B cell (primary cell): ENCODE results near the gene SEMA3F. TPM values are rescaled to one million over a fixed set of nuclear protein-coding genes. Genes with fewer than 3 reads are reported as not detected.

ENCODE experiments used
- ATAC-seq: fragments of 200-7000 bp; cut with Tn5 transposase; one replicate; pipeline ENCODE4 v1.10.0; 2021; ENCODE audit warnings: low read depth, mild to moderate bottlenecking, moderate number of reproducible peaks, moderate library complexity
- CTCF ChIA-PET: fragments of 350-600 bp; sonication (Branson Sonifier 250); formaldehyde crosslinking; loops from one replicate; lab custom pipeline; 2021; ENCODE audit warnings: antibody characterized with exemption, inconsistent platforms; lab: Charles Lee
- POLR2A ChIA-PET: fragments of 350-600 bp; sonication (Branson Sonifier 250); formaldehyde crosslinking; loops from one replicate; lab custom pipeline; 2021; ENCODE audit warnings: antibody characterized with exemption; lab: Charles Lee
- DNase-seq: peaks from one replicate; pipeline ENCODE4 v3.0.0; 2013
- H2AFZ ChIP-seq: 2 replicates; pipeline ENCODE4 v1.6.1; 2012; ENCODE audit warnings: mild to moderate bottlenecking, low read depth, low read length; ENCODE audit not compliant: insufficient read depth, poor library complexity, severe bottlenecking
- H3K27ac ChIP-seq, 2 donors: 1 replicate in 1 of 2; 2 replicates in 1 of 2; pipeline ENCODE4 v1.5.1; 2012 to 2013; ENCODE audit warnings: low read length in 2 of 2, mild to moderate bottlenecking in 2 of 2, moderate library complexity in 1 of 2
- H3K27me3 ChIP-seq, 4 experiments: fragments of 200-600 bp in 1 of 4; sonication (generic) in 1 of 4; replicated peaks in 1 of 4; 1 replicate in 2 of 4; 2 replicates in 2 of 4; pipeline versions ENCODE4 v1.6.1 to v1.7.0; 2013 to 2016; ENCODE audit warnings: low read length in 3 of 4, mild to moderate bottlenecking in 2 of 4, mixed read lengths in 1 of 4, moderate library complexity in 1 of 4; ENCODE audit not compliant: insufficient read depth in 4 of 4, control insufficient read depth in 3 of 4; ENCODE audit errors: control extremely low read depth in 1 of 4
- H3K36me3 ChIP-seq, 2 experiments: replicated peaks in 1 of 2; 1 replicate in 1 of 2; 2 replicates in 1 of 2; pipeline versions ENCODE4 v1.6.1 to v1.7.1; 2013; ENCODE audit warnings: low read length in 1 of 2; ENCODE audit not compliant: insufficient read depth in 2 of 2, control insufficient read depth in 1 of 2; ENCODE audit errors: control extremely low read depth in 1 of 2, extremely low read depth in 1 of 2
- H3K4me1 ChIP-seq, 2 donors: fragments of 200-600 bp in 1 of 2; sonication (generic) in 1 of 2; 1 replicate in 1 of 2; 2 replicates in 1 of 2; pipeline versions ENCODE4 v1.5.1 to v1.6.1; 2013 to 2017; ENCODE audit warnings: low read length in 2 of 2; ENCODE audit not compliant: control insufficient read depth in 2 of 2, insufficient read depth in 2 of 2
- H3K4me2 ChIP-seq: replicated peaks from 2 replicates; pipeline ENCODE3; 2012; ENCODE audit warnings: mild to moderate bottlenecking, low read depth, low read length; ENCODE audit not compliant: poor library complexity, severe bottlenecking
- H3K4me3 ChIP-seq, 5 experiments: fragments of 200-600 bp in 1 of 5; sonication (generic) in 1 of 5; 1 replicate in 3 of 5; 2 replicates in 2 of 5; pipeline versions ENCODE4 v1.5.1 to v1.7.0; 2011 to 2016; ENCODE audit warnings: low read length in 4 of 5, mild to moderate bottlenecking in 4 of 5, low read depth in 2 of 5, control low read depth in 1 of 5, moderate library complexity in 1 of 5; ENCODE audit not compliant: insufficient read depth in 1 of 5; ENCODE audit errors: control extremely low read depth in 1 of 5, extremely low read depth in 1 of 5
- H3K79me2 ChIP-seq: fragments of 200-600 bp; sonication (generic); one replicate; pipeline ENCODE4 v1.6.0; 2016; ENCODE audit warnings: low read length; ENCODE audit not compliant: control insufficient read depth, insufficient read depth
- H3K9ac ChIP-seq: fragments of 200-600 bp; sonication (generic); 2 replicates; pipeline ENCODE4 v1.6.1; 2017; ENCODE audit warnings: mild to moderate bottlenecking, low read length, moderate library complexity
- H3K9me3 ChIP-seq, 3 donors: one replicate each; pipeline versions ENCODE4 v1.6.1 to v1.7.1; 2013; ENCODE audit warnings: low read length in 2 of 3; ENCODE audit not compliant: control insufficient read depth in 2 of 3, insufficient read depth in 1 of 3; ENCODE audit errors: control extremely low read depth in 1 of 3
- H4K20me1 ChIP-seq: 2 replicates; pipeline ENCODE4 v1.6.0; 2012; ENCODE audit warnings: mild to moderate bottlenecking, low read length; ENCODE audit not compliant: insufficient read depth, control insufficient read depth, poor library complexity, severe bottlenecking
- H3K27ac Mint-ChIP-seq: one replicate; pipeline ENCODE4 v1.8.0; 2021; ENCODE audit warnings: mixed read lengths
- H3K27me3 Mint-ChIP-seq: one replicate; pipeline ENCODE4 v1.8.0; 2021; ENCODE audit warnings: mixed read lengths
- H3K4me1 Mint-ChIP-seq: one replicate; pipeline ENCODE4 v1.8.0; 2021; ENCODE audit warnings: mixed read lengths
- H3K4me3 Mint-ChIP-seq: one replicate; pipeline ENCODE4 v1.8.0; 2021; ENCODE audit warnings: mixed read lengths
- H3K9me3 Mint-ChIP-seq: one replicate; pipeline ENCODE4 v1.8.0; 2022; ENCODE audit warnings: mixed read lengths; ENCODE audit not compliant: insufficient read depth
- EZH2 ChIP-seq: IDR thresholded peaks from 2 replicates; pipeline ENCODE4 v1.6.1; 2012; ENCODE audit warnings: borderline replicate concordance, low read depth, mild to moderate bottlenecking, moderate library complexity, low read length; ENCODE audit not compliant: insufficient read depth, poor library complexity, severe bottlenecking
- WGBS: methylation state at CpG from one replicate; pipeline ENCODE4 v1.1.5; 2013; ENCODE audit warnings: missing lambda C conversion rate; ENCODE audit not compliant: insufficient coverage; 5-methylcytosine and 5-hydroxymethylcytosine counted together
- intact Hi-C: fragments of 100-400 bp; cut with micrococcal nuclease; formaldehyde crosslinking; loops from one replicate; pipeline ENCODE4 v1.10.0; 2022
- polyA plus RNA-seq: library from polyadenylated mRNA; depleted of rRNA; stranded (reverse); fragments of >200 nt; gene quantifications from 2 replicates; pipeline ENCODE4 v1.2.3, GENCODE V29; 2012
- total RNA-seq, 2 donors: library from RNA; stranded (reverse); fragments of 120-200 nt in 1 of 2; gene quantifications; 1 replicate in 1 of 2; 2 replicates in 1 of 2; pipeline versions ENCODE4 v1.2.3 to v1.2.4, GENCODE V29; 2013 to 2022
- TF ChIP-seq, protein P1 (sequence below): fragments of 200-600 bp; IDR thresholded peaks from one replicate; pipeline ENCODE4 v1.8.0; 2022; ENCODE audit warnings: antibody characterized with exemption, mild to moderate bottlenecking

The SEMA3F gene
- total and polyA plus RNA-seq, 2 donors (not counting 1 experiment from before 2014, with no cell fraction given) = 0.27 TPM; not detected in 1

DNA sequence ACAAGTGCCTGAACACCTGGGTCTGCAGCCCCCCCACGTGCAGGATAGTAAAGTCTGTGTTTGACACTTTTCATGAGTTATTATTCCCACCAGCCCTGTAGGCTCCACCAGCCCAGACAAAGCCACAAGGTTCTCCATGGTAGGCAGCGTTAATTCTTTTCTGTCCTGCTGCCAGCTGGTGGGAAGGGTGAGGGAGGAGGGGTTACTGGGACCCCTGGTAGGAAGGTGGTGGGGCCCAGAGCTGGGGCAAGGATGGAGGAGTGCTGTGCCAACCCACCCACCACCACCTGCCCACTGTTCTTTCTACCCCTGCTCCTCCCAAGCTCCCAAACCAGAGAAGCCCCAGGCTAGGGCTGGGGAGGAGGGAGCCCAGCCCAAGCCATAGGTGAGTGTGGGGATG lies 20.8 kb upstream of the SEMA3F start:
- H3K4me1 ChIP-seq = no peaks in the 10 kb centered on the region
- Mint-ChIP-seq H3K9me3 (no peaks in the 10 kb centered on the region), H3K27me3 (peaks cover 4% of the 10 kb centered on the region), H3K4me3 (no peak overlapping the region), H3K27ac (no peak overlapping the region), H3K4me1 (no peaks in the 10 kb centered on the region)
- H3K79me2 ChIP-seq = no peaks in the 10 kb centered on the region
- H3K27ac ChIP-seq = no peak overlapping the region
- ChIA-PET CTCF (interaction anchor here (4.4 kb wide), 1 partner anchor 14 kb away, joined by 18 read pairs; no protein-coding TSS in a partner anchor), POLR2A (no interaction called here)
- no peak overlapping the region for H3K9ac ChIP-seq
- no peak for ATAC-seq
- peaks cover 0 to 15% (median 0%) of the 10 kb centered on the region in 4 experiments for H3K27me3 ChIP-seq
- H3K4me2 ChIP-seq = no peak overlapping the region
- no peak overlapping the region for H2AFZ ChIP-seq
- no peaks in the 10 kb centered on the region for H4K20me1 ChIP-seq
- intact Hi-C loops = no loop called here
- H3K36me3 ChIP-seq = no peaks in the 10 kb centered on the region
- H3K4me3 ChIP-seq = no peak overlapping the region
- DNase-seq = no peak
- 14% methylated on average over 1 of the region's 2 CpGs for WGBS
- TF ChIP-seq, protein P1, sequence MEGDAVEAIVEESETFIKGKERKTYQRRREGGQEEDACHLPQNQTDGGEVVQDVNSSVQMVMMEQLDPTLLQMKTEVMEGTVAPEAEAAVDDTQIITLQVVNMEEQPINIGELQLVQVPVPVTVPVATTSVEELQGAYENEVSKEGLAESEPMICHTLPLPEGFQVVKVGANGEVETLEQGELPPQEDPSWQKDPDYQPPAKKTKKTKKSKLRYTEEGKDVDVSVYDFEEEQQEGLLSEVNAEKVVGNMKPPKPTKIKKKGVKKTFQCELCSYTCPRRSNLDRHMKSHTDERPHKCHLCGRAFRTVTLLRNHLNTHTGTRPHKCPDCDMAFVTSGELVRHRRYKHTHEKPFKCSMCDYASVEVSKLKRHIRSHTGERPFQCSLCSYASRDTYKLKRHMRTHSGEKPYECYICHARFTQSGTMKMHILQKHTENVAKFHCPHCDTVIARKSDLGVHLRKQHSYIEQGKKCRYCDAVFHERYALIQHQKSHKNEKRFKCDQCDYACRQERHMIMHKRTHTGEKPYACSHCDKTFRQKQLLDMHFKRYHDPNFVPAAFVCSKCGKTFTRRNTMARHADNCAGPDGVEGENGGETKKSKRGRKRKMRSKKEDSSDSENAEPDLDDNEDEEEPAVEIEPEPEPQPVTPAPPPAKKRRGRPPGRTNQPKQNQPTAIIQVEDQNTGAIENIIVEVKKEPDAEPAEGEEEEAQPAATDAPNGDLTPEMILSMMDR = no peak
- TF ChIP-seq EZH2 = no peak
- no peaks in the 10 kb centered on the region for H3K9me3 ChIP-seq

DNA sequence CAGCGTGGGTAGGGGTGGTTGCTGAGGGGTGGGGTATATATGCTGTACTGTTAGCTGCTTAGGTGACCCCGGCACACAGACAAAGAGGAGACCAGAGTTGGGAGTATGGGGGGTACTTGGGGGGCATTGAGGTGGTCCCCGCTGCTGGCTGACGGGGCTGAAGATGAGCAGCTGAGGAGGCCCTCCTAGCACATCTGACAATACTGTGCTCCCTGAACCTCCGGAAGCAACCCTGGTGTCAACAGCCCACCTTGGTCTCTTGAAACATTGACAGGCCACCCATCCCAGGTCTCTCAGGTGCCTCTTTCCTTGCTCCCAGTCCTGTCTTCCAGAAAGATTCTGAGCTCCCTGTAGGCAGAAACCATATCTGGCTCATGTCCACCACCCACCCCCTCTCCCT lies 19.2 kb upstream of the SEMA3F start:
- Histone ChIP-seq H3K27ac (no peak overlapping the region), H3K9me3 (no peaks in the 10 kb centered on the region), H3K36me3 (no peaks in the 10 kb centered on the region), H2AFZ (no peak overlapping the region), H3K79me2 (no peaks in the 10 kb centered on the region), H3K4me1 (no peaks in the 10 kb centered on the region), H3K9ac (no peak overlapping the region), H3K4me2 (no peak overlapping the region), H3K27me3 (peaks cover 0 to 15% (median 0%) of the 10 kb centered on the region in 4 experiments), H4K20me1 (no peaks in the 10 kb centered on the region), H3K4me3 (no peak overlapping the region)
- Mint-ChIP-seq H3K4me1 (no peaks in the 10 kb centered on the region), H3K27me3 (peaks cover 4% of the 10 kb centered on the region), H3K4me3 (no peak overlapping the region), H3K27ac (no peak overlapping the region), H3K9me3 (no peaks in the 10 kb centered on the region)
- WGBS = 88% methylated on average over 4 of the region's 5 CpGs
- CTCF ChIA-PET = interaction anchor here (4.4 kb wide), 1 partner anchor 16 kb away, joined by 18 read pairs; no protein-coding TSS in a partner anchor
- TF ChIP-seq EZH2 = no peak
- TF ChIP-seq, protein P1 = no peak
- DNase-seq (no peak), ATAC-seq (no peak)
- POLR2A ChIA-PET = no interaction called here
- intact Hi-C loops = no loop called here
